HG03571 (cell line): ENCODE results near the gene TMEM179.
"Not testable (repeated sequence)": the region's sequence is repeated elsewhere in the genome, so short reads cannot be mapped to it uniquely, and the experiment has no call there.

Experiments used
- ATAC-seq: cut with Tn5 transposase; IDR thresholded peaks from one replicate; pipeline ENCODE4 v1.9.1; 2021; ENCODE audit not compliant: unreplicated experiment

TMEM179 gene

GRCh38 chr14:104588066-104588857, 16.3 kb downstream of the TMEM179 start:
- ATAC-seq, result no peak

GRCh38 chr14:104587641-104588040, 16.9 kb downstream of the TMEM179 start:
- ATAC-seq, result no peak

GRCh38 chr14:104586832-104587620, 17.5 kb downstream of the TMEM179 start:
- ATAC-seq, result no peak

GRCh38 chr14:104585966-104586697, 18.4 kb downstream of the TMEM179 start:
- ATAC-seq, result no peak

DNA sequence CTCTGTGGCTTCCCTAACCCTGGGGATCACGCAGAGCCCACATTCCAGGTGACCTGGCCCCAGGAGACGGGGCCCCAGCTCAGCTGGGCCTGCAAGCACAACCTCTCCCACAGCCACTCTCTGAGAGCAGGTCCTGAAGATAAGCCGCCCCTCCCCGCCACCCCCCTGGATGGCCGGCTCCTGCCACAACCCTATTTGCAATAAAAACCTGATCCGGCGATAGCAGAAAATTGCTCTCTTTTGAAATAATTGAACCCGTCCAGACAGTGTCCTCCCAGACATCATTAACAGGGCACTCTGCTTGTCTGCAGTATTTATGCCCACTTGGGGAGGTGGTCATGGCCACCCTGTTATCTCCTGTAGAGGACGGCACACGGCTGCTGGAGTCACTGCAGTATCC, 20.0 kb downstream of the TMEM179 start:
- no peak for ATAC-seq

DNA sequence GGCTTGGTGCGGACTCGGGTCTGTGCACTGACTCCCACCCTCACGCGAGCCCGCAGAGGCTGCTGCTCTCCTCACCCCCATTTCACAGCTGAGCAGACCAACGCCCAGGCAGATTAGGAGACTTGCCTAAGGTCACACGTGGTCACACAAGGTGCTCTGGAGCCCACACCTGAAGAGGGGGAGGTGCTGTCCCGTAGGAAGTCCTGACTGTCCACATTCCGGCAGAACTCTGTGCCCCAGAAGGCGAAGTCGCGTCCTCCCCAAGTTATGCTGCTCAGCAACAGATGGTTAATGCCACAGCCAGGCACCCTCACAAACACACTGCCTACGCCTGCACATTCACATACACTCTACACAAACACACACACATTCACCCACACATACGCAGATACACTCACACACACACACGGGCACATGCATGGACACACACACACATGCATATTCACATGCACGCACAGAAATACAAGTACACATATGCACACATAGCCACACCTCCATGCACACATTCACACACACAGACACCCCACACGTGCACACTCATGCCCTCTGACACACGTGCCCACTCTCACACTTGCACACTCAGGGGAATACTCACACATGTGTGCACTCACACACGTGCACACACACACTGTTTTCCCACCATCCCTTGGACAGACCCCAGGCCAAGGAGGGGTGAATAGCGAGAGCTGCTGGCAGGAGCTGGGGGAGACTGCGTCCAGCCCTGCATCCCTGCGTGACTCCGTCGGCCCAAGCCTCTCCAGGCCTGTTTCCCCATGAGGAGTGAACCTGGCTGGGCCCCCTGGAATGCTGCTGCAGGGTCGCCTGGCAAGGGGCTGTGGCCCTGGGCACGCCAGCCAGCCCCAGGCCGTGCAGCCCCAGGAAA, 20.9 kb downstream of the TMEM179 start:
- no peak for ATAC-seq

- no peak for ATAC-seq
These were observed 21.9 kb downstream of the TMEM179 start for GRCh38 chr14:104582662-104583061.

DNA sequence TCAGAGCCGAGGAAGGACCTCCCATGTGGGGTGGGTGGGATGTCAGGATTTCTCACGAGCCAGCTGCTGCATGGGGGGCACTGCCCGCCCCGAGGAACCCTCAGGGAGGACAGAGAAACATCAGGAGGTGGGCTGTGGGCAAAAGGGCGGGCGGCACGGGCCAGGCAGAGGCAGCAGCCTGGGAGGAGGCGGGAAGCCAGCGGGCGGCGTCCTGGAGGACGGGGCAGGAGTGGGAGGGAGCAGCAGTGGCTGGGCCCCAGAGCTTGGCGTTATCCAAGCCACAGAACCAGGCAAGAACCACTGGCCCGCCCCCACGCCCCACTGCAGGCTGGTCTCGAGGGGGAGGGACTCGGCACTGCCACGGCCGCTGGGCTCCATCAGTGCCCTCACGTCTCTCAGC, 22.6 kb downstream of the TMEM179 start:
- ATAC-seq, result no peak

- no peak for ATAC-seq
These were observed 23.1 kb downstream of the TMEM179 start for GRCh38 chr14:104581521-104581920.

- no peak for ATAC-seq
These were observed 23.6 kb downstream of the TMEM179 start for GRCh38 chr14:104580961-104581360.

GRCh38 chr14:104579939-104580338, 24.6 kb downstream of the TMEM179 start:
- not testable (repeated sequence) for ATAC-seq

- no peak for ATAC-seq
These were observed 25.1 kb downstream of the TMEM179 start, which contains the start of gene C14orf180 for GRCh38 chr14:104579507-104579906. C14orf180 (plus strand) TSS chr14:104579764; CDS start chr14:104586431, 6,667 bp downstream.

DNA sequence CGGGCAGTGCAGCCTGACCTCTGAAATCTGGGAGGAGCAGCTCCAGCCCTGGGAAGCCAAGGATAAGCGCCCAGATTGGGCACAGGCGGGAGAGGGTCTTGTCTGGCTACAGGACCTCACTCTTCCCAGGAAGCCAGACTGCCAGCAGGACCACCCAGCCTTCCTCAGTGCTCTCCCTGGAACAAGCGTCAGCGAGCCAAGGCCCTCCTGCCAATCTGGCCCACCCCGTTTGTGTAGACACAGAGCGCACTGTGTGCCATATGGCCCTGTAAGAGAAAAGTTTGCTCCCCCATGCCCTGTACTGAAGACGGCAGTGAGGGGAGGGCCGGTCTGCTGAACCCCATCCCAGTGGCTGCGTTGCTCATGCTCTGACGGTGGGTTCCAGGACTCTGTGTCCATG, 26.3 kb downstream of the TMEM179 start:
- no peak for ATAC-seq

GRCh38 chr14:104577847-104578301, 26.7 kb downstream of the TMEM179 start:
- no peak for ATAC-seq

DNA sequence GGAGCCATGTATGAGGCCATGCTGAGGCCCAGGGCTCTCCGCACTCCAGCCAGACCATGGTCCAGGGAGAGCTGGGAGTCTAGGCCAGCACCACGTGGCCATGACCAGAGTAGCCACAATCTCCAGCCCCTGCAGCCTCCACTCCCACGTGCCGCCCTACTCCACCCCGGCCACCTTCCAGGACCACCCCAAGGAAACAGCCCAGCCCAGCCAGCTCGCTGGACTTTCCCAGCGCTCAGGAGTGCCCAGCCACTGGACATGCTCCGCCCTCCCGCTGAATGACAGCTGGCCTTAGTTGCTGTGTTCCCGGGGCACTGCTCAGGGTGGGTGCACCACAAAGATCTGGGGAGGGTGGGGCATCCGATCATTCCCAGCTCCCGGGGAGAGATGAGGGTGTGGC, 27.1 kb downstream of the TMEM179 start:
- ATAC-seq, result no peak

DNA sequence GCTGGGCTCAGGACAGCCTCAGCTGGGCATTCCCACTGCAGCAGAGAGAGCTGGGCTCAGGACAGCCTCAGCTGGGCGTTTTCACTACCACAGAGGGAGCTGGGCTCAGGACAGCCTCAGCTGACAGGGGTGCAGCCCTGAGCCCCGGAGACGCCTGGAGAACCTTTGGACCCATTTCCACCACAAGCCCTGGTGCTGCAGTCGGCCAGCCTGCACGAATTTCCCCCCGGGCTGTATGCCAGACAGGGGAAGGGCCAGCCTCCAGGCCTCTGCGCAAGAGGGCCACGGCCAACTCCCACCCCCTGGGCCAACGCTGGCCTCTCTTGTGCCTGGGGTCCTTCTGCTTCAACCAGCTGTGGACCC, 27.6 kb downstream of the TMEM179 start:
- ATAC-seq, result no peak

DNA sequence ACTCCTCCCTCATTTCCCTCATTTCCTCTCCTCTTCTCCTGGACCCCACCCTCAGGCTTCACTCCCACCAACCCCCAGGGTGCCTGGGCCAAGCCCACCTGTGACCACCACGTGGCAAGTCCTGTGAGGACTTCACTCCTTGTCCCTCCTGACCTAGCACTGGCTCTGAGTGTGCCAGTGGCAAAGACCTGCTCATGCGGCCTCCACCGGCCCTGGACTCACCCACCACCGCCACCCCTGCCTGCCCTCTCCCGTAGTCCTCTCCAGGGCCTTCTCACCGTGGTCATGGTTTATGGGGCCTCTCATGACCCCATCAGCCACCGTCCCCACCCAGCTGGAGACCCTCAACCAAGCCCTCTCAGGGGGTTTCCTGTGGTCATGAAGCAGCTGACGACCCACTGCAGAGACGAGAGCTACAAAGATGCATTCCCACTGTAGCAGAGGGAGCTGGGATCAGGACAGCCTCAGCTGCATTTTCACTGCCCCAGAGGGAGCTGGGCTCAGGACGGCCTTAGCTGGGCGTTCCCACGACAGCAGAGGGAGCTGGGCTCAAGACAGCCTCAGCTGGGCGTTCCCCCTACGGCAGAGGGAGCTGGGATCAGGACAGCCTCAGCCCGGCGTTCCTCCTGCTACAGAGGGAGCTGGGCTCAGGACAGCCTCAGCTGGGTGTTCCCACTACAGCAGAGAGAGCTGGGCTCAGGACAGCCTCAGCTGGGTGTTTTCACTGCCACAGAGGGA, 28.2 kb downstream of the TMEM179 start:
- no peak for ATAC-seq

DNA sequence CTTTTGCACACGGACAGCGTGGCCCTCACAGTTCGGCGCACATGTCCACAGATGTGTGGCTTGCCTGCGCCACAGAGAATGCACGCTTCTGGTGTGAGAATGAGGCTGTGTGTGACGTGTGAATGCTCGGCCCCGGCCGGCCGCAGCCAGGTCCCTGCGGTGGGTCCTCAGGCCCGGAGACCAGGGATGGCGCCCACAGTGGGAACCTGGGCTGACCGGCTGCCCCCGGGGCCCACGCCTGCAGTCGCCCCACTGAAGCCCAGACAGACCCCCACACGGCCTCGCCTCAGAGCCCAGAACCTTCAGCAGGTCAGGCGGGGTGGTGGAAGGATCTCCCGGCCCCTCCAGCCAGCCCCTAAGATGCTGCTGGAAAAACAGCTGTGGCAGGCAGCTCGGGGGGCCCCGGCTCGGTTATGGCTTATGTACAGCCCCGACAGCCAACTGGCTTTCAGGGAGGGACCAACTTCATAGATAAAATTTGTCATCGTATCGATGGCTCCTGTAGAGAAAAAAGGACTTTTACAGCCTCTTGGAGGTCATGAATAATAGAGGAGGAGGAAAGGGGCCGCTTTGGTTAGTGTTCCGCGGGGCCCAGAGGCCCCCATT, 29.5 kb downstream of the TMEM179 start:
- no peak for ATAC-seq

DNA sequence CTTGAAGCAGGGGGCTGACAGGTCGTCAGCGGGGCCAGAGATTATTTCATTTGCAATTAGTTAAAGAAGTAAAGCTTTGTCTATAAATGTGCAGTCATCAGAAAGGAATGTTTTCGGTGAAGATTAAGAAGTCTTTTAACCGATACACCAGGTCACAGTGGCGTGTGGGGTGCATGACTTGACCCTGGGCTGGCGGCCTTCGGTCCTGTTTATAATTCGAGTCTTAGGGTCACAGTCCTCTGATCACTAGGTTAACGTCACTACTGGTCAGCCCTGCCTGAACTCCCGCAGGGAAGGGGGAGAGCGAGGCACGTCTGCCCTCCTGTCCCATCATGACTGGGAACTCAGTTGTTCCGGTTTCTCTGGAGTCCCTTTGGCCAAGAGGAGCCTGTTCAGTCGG, 30.0 kb downstream of the TMEM179 start:
- no peak for ATAC-seq
